ENCODE results near the gene TREM1.
"Not testable (repeated sequence)": the region's sequence is repeated elsewhere in the genome, so short reads cannot be mapped to it uniquely, and the experiment has no call there.

Gene TREM1

DNA sequence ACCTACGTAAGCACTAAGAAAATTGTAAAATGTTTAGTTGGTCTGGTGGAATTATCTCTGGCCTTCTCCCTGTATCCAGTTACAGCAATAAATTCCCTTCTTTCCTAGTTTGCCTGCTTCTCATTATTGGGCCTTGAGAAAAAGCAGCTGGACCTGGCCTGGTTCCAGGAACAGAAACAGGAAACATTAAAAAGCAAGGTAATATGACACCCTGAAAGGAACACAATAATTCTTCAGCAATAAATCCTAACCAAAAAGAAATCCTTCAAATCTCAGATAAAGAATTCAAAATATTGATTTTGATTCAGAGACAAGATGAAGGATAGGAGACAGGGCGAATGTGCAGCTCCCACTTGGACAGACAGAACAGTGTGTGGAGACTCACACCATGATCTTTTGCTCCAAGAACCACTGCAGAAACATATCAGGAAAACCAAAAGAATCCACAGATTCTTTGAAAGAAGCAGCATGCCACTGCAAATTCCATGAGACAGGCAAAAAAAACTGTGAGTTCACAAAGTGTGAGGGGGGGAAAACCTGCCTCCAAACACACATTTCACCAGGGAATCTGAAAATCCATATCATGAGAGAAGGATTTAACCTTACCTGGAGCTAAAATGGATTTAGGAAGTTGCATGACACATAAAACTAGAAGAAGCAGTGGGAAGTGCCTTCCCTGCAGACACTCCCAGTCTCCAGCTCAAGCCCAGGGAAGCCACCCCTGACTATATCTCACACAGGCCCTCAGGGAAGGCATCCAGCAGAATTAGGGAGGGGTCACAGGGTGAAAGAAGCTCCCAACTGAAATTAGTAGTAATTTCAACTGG, 28.9 kb downstream of the TREM1 start:
- DNase-seq: no peak

- DNase-seq: no peak
Observed at GRCh38 chr6:41256383-41256782, 30.1 kb downstream of the TREM1 start.

- DNase-seq: no peak
Observed at GRCh38 chr6:41255638-41256246, 30.7 kb downstream of the TREM1 start.

GRCh38 chr6:41255110-41255509, 31.4 kb downstream of the TREM1 start:
- DNase-seq: no peak

- DNase-seq: no peak
Observed at GRCh38 chr6:41252401-41253169, 33.9 kb downstream of the TREM1 start.

DNA sequence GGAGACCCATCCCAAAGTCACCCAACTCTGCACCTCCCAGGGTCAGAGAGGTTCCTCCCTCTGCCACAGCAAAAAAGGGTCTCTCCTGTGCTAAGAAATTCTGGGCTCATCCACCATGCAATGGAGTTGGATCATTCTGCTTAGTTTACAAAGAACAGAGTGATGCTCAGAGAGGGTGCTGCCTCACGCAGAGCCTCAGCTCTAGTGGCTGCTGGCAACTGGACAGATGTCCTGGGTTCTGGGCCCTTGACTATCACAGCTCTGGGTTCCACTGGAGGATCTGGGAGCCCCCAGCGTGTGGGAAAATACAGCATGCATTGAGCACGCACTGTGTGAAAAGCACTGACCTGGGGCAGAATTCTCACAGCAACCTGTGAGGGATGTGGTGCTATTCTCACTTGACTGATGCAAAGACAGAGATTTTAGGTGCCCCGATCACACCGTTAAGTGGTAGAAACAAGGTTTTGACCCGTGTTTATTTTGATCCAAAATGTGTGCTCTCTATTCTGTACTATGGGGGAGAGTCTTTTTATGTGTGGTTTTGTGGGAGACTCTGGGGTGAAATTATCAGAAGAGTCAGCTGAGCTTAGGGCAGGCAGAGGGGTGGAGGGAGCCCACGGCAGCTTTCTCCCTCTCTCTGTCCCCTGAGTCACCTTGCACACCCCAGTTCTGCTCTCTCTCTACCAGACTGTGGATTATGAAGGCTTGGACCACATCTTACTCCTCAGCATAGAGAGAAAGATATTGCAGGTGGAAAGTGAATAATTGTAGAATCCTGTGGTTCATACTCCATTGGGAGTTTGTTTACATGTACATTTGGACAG, 38.4 kb downstream of the TREM1 start:
- no peak for DNase-seq

- no peak for DNase-seq
Observed at GRCh38 chr6:41247288-41247865, 39.1 kb downstream of the TREM1 start.

DNA sequence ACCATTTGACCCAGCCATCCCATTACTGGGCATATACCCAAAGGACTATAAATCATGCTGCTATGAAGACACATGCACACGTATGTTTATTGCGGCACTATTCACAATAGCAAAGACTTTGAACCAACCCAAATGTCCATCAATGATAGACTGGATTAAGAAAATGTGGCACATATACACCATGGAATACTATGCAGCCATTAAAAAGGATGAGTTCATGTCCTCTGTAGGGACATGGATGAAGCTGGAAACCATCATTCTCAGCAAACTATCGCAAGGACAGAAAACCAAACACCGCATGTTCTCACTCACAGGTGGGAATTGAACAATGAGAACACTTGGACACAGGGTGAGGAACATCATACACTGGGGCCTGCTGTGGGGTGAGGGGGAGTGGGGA, 40.0 kb downstream of the TREM1 start:
- not testable (repeated sequence) for DNase-seq

DNA sequence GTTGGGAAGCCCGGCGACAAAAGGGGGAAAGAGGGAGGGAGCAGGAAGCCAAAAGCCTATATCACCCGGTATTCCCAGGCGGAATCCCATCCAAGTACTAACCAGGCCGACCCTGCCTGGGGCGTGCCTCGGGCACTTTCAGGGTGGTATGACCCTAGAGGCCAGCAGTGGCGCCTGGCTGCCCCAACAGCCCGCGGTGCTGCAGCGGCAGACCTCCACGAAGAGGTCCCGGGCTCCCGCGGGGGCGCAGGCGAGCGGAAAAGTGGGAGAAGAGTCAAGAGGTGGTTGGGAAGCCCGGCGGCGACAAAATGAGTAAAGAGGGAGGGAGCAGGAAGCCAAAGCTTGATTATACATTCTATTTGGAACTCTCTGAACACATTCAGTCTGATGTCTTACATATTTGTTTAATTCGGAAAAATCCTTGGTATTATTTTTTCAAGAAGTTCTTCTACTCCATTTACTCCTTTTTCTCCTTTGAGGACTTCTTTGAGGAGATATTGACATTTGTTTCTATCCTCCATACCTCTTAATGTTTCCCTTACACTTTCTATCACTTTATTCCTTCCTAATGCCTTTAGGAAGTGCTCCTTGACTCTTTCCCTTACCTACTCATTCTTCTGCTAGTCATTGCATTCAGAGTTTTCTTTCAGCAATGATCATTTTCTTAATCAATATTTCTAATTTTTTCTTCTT, 46.9 kb downstream of the TREM1 start:
- no peak for DNase-seq

GRCh38 chr6:41237128-41237527, 49.4 kb downstream of the TREM1 start:
- DNase-seq: no peak

DNA sequence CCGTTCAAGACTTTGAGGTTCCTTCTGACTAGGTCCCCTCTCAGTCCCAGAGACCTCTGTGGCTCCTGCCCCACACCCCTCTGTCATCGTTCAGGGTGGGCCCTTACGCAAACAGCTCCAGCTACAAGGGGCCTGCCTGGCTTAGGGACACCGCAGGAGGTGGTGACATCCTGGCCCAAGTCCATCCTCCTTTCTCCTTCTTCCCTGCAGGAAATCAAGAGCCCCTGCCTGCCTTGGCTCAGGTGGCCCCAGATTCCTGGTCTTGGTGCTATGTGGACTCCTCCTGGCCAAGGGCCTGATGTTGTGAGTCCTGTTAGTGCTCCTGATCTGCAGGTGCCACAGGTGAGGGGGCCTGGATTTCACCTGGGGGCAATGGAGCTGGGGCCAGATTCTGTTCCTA, 50.2 kb downstream of the TREM1 start:
- DNase-seq: no peak

GRCh38 chr6:41232667-41233066, 53.8 kb downstream of the TREM1 start:
- no peak for DNase-seq

- DNase-seq: no peak
Observed at GRCh38 chr6:41231246-41231645, 55.2 kb downstream of the TREM1 start.

- DNase-seq: no peak
Observed at GRCh38 chr6:41229721-41230120, 56.8 kb downstream of the TREM1 start.

DNA sequence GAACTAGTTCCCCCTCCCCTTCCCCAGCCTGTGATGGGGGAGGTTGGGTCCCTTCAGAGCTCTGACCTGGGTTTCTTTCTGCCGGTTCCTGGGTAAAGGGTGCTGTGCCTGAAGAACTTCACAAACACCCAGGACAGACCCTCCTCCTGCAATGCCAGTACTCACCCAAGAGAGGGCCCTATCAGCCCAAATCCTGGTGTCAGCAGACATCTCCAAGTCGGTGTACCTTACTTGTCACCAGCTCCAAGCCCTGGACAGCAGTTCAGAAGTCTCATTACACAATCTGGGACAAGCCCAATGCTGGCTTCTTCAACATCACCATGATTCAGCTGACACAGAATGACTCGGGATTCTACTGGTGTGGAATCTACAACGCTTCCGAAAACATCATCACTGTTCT, 57.9 kb downstream of the TREM1 start:
- no peak for DNase-seq

DNA sequence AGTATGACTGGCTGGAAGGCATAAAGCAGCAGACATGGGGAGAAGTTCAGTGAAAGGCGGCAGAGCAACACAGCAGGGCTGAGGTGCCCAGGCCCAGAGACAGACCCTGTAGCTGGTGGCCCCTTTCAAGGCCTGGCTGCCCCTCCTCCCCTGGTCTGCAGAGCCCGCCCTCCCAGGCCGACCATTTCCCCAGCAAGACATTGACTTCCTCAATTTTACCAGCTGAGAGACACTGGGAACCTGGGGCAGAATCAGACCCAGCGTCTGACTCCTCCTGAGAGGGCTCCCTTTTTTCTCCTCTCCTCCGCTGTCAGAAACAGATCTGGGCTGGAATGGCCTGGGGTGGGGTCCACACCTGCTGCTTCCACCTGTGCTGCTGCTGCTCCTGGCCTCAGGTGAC, 58.4 kb downstream of the TREM1 start, which contains the start of gene TREML4:
Gene TREML4, plus strand, starts transcription at position 254 of the 400 bp plus-strand sequence. Its CDS starts 79 bp downstream, at position 333.
- DNase-seq: no peak

DNA sequence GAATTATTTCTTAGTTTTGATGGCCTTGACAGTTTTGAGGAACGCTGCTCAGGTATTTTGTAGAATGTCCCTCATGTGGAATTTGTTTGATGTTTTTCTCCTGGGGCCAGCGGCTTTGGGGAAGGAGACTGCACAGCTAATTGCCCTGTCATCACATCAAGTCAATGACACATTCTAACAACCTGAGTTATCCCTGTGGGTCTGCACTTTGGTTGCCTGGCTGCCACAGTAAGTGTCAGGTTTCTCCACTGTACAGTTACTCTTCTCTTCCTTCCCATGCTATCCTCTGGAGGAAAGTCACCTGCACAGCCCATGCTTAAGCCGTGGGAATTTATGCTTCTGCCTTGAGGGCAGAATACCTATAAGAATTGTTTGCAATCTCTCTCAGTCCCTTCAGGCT, 59.7 kb downstream of the TREM1 start:
- no peak for DNase-seq

DNA sequence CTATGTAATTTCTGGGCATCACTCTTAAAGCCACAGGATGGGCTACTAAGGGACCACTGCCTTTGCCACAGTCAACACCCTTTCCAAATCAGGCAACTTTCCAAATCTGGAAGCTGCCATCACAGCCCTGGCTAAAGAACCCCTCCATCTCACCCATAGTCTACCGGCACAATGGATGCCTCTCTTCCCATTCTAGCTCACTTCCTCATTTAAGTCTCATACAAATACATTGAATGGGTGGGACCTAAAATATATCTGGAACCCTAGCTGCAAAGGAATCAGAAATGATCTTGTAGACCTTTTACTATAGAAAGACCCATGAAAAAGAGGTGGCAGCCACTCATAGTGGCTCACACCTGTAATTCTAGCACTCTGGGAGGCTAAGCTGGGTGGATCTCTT, 61.7 kb downstream of the TREM1 start:
- no peak for DNase-seq
